Memory B cell (primary cell): ENCODE results near the gene PLEKHM1.
A peak's percentile ranks its signal among the peaks of the same experiment; 100 is the strongest.

ENCODE experiments used
- ATAC-seq: fragments of 150-1000 bp; cut with Tn5 transposase; 2 replicates; pipeline ENCODE4 v1.10.0; 2021; ENCODE audit warnings: low read depth, mild to moderate bottlenecking, moderate library complexity
- DNase-seq, 2 donors: peaks; one replicate each; pipeline ENCODE4 v3.0.0; 2022; ENCODE audit warnings: low spot score in 2 of 2
- H3K27ac Mint-ChIP-seq: one replicate; pipeline ENCODE4 v1.8.0; 2022; ENCODE audit warnings: mild to moderate bottlenecking, moderate library complexity, mixed read lengths
- H3K27me3 Mint-ChIP-seq: one replicate; pipeline ENCODE4 v1.8.0; 2022; ENCODE audit warnings: mixed read lengths
- H3K36me3 Mint-ChIP-seq: one replicate; pipeline ENCODE4 v1.8.0; 2022; ENCODE audit warnings: mild to moderate bottlenecking, mixed read lengths
- H3K4me1 Mint-ChIP-seq: one replicate; pipeline ENCODE4 v1.8.0; 2022; ENCODE audit warnings: mixed read lengths
- H3K4me3 Mint-ChIP-seq: one replicate; pipeline ENCODE4 v1.8.0; 2022; ENCODE audit warnings: mild to moderate bottlenecking, moderate library complexity, mixed read lengths
- H3K9me3 Mint-ChIP-seq: one replicate; pipeline ENCODE4 v1.8.0; 2022; ENCODE audit warnings: mixed read lengths

PLEKHM1 gene

GRCh38 chr17:45430738-45431530, 59.6 kb downstream of the PLEKHM1 start:
- Mint-ChIP-seq H3K36me3 (no peaks in the 10 kb centered on the region), H3K4me1 (peaks cover 20% of the 10 kb centered on the region), H3K9me3 (no peaks in the 10 kb centered on the region), H3K27me3 (no peaks in the 10 kb centered on the region), H3K27ac (peak overlapping the region; percentile 35), H3K4me3 (peak overlapping the region; percentile 89)
- DNase-seq: no peak
- peak; percentile 44 for ATAC-seq

- Mint-ChIP-seq H3K27me3 (no peaks in the 10 kb centered on the region), H3K27ac (peak overlapping the region; percentile 35), H3K4me1 (peaks cover 20% of the 10 kb centered on the region), H3K36me3 (no peaks in the 10 kb centered on the region), H3K4me3 (peak overlapping the region; percentile 89), H3K9me3 (no peaks in the 10 kb centered on the region)
- DNase-seq (no peak), ATAC-seq (no peak)
Observed at GRCh38 chr17:45430006-45430737, 60.3 kb downstream of the PLEKHM1 start.

- H3K27ac Mint-ChIP-seq: peak overlapping the region; percentile 82
- DNase-seq: no peak
- peak overlapping the region; percentile 87 for H3K4me3 Mint-ChIP-seq
- no peak for ATAC-seq
- H3K27me3 Mint-ChIP-seq: no peaks in the 10 kb centered on the region
- H3K9me3 Mint-ChIP-seq: no peaks in the 10 kb centered on the region
- no peaks in the 10 kb centered on the region for H3K36me3 Mint-ChIP-seq
- peaks cover 20% of the 10 kb centered on the region for H3K4me1 Mint-ChIP-seq
Observed at GRCh38 chr17:45429339-45430005, 61.0 kb downstream of the PLEKHM1 start.

DNA sequence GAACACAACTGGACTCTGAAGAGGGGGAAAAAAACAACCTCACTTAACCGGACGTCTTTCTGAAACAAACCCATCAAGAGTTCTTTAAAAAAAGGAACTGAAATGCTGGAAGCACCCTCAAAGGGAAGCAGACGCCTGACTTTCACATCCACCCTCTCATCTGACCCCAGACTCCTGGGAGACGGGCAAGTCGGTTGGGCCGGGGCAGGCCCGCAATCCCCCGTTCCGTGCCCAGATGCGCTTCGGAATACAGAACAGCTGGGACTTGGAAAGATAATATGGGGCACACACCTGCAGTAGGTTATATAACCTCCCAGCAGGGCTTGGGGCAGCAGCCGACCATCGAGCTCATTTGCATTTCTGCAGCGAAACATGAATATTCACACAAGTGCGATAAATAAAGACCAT, 61.6 kb downstream of the PLEKHM1 start:
- H3K4me1 Mint-ChIP-seq: peaks cover 20% of the 10 kb centered on the region
- H3K4me3 Mint-ChIP-seq: peak overlapping the region; percentile 87
- ATAC-seq (peak; percentile 48), DNase-seq (peak in 1 of 2 donors; percentile 49)
- H3K27me3 Mint-ChIP-seq: no peaks in the 10 kb centered on the region
- no peaks in the 10 kb centered on the region for H3K9me3 Mint-ChIP-seq
- H3K27ac Mint-ChIP-seq: peak overlapping the region; percentile 82
- no peaks in the 10 kb centered on the region for H3K36me3 Mint-ChIP-seq

GRCh38 chr17:45428050-45428617, 62.4 kb downstream of the PLEKHM1 start:
- peak; percentile 84 to 96 for DNase-seq
- ATAC-seq: peak; percentile 69
- H3K27ac Mint-ChIP-seq: peak overlapping the region; percentile 82
- H3K4me1 Mint-ChIP-seq: peaks cover 20% of the 10 kb centered on the region
- H3K36me3 Mint-ChIP-seq: no peaks in the 10 kb centered on the region
- H3K4me3 Mint-ChIP-seq: peak overlapping the region; percentile 87
- H3K9me3 Mint-ChIP-seq: no peaks in the 10 kb centered on the region
- H3K27me3 Mint-ChIP-seq: no peaks in the 10 kb centered on the region

- ATAC-seq (no peak), DNase-seq (no peak)
- H3K9me3 Mint-ChIP-seq: no peaks in the 10 kb centered on the region
- no peaks in the 10 kb centered on the region for H3K27me3 Mint-ChIP-seq
- no peak overlapping the region for H3K27ac Mint-ChIP-seq
- H3K36me3 Mint-ChIP-seq: no peaks in the 10 kb centered on the region
- H3K4me3 Mint-ChIP-seq: no peak overlapping the region
- H3K4me1 Mint-ChIP-seq: peaks cover 20% of the 10 kb centered on the region
Observed at GRCh38 chr17:45427181-45427835, 63.2 kb downstream of the PLEKHM1 start.

GRCh38 chr17:45426561-45426960, 64.0 kb downstream of the PLEKHM1 start:
- DNase-seq (no peak), ATAC-seq (no peak)
- H3K9me3 Mint-ChIP-seq: no peaks in the 10 kb centered on the region
- H3K4me3 Mint-ChIP-seq: no peak overlapping the region
- H3K27me3 Mint-ChIP-seq: no peaks in the 10 kb centered on the region
- peak overlapping the region; percentile 7 for H3K27ac Mint-ChIP-seq
- H3K36me3 Mint-ChIP-seq: no peaks in the 10 kb centered on the region
- peaks cover 20% of the 10 kb centered on the region for H3K4me1 Mint-ChIP-seq

GRCh38 chr17:45425984-45426413, 64.5 kb downstream of the PLEKHM1 start:
- no peak for DNase-seq
- no peak for ATAC-seq
- H3K4me3 Mint-ChIP-seq: no peak overlapping the region
- no peak overlapping the region for H3K27ac Mint-ChIP-seq
- peaks cover 19% of the 10 kb centered on the region for H3K4me1 Mint-ChIP-seq
- H3K9me3 Mint-ChIP-seq: no peaks in the 10 kb centered on the region
- H3K27me3 Mint-ChIP-seq: no peaks in the 10 kb centered on the region
- H3K36me3 Mint-ChIP-seq: no peaks in the 10 kb centered on the region

GRCh38 chr17:45425125-45425983, 65.2 kb downstream of the PLEKHM1 start:
- no peak overlapping the region for H3K27ac Mint-ChIP-seq
- no peaks in the 10 kb centered on the region for H3K9me3 Mint-ChIP-seq
- H3K4me3 Mint-ChIP-seq: no peak overlapping the region
- no peaks in the 10 kb centered on the region for H3K36me3 Mint-ChIP-seq
- H3K27me3 Mint-ChIP-seq: no peaks in the 10 kb centered on the region
- ATAC-seq (no peak), DNase-seq (no peak)
- peaks cover 18% of the 10 kb centered on the region for H3K4me1 Mint-ChIP-seq

- H3K27ac Mint-ChIP-seq: no peak overlapping the region
Observed at GRCh38 chr17:45424769-45425124, 65.8 kb downstream of the PLEKHM1 start.

GRCh38 chr17:45423975-45424335, 66.6 kb downstream of the PLEKHM1 start:
- Mint-ChIP-seq H3K36me3 (no peaks in the 10 kb centered on the region), H3K27me3 (no peaks in the 10 kb centered on the region), H3K4me1 (peaks cover 15% of the 10 kb centered on the region), H3K4me3 (no peak overlapping the region), H3K9me3 (no peaks in the 10 kb centered on the region), H3K27ac (no peak overlapping the region)
- DNase-seq: no peak
- no peak for ATAC-seq

More at GRCh38 chr17:45424769-45425124, 65.8 kb downstream of the PLEKHM1 start:
- no peak for ATAC-seq
- Mint-ChIP-seq H3K9me3 (no peaks in the 10 kb centered on the region), H3K4me1 (peaks cover 18% of the 10 kb centered on the region), H3K27me3 (no peaks in the 10 kb centered on the region), H3K36me3 (no peaks in the 10 kb centered on the region), H3K4me3 (no peak overlapping the region)
- no peak for DNase-seq

- no peaks in the 10 kb centered on the region for H3K36me3 Mint-ChIP-seq
- DNase-seq (no peak), ATAC-seq (no peak)
- H3K4me3 Mint-ChIP-seq: no peak overlapping the region
- no peaks in the 10 kb centered on the region for H3K27me3 Mint-ChIP-seq
- peaks cover 11% of the 10 kb centered on the region for H3K4me1 Mint-ChIP-seq
- H3K27ac Mint-ChIP-seq: no peak overlapping the region
- no peaks in the 10 kb centered on the region for H3K9me3 Mint-ChIP-seq
Observed at GRCh38 chr17:45423304-45423974, 67.1 kb downstream of the PLEKHM1 start.
